Measurements from ENCODE around the gene HCFC2. TPM values are rescaled to one million over a fixed set of nuclear protein-coding genes. Genes with fewer than 3 reads are reported as not detected.

Gene HCFC2
- total RNA-seq, 4 donors from 2014 or later: 29.0 to 54.5 (median 36.1) TPM

DNA sequence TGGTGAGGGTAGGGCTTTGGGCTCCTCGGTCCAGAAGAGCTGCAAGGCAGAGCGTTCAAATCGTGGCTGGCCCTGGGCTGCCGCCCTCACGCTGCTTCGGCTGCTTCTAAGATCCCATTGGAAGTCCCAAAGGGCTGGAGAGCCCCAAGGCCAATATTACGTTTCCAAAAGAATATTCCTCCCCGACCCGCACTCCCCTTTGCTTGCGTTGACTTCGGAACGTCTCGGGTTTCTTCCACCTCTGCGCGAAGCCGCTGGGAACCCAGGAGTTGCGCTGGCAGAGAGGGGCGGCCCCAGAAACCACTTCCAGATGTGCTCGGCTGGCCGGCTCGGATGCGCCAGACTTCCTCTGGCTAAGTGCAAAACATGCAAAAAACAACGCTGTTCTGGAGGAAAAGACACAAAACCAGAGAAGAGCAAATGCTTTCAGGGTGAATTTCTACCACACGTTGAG is 14.4 kb upstream of the HCFC2 start, which contains the start of gene GLT8D2:
Gene GLT8D2, minus strand, starts transcription at position 285 of the 454 bp plus-strand sequence. CDS start 30,539 bp downstream, outside the sequence.
- peak; percentile 85 for ATAC-seq
- H3K36me3 ChIP-seq: no peaks in the 10 kb centered on the region
- H3K27ac ChIP-seq: peak within 1 kb of the TSS in 3 of 4 donors; percentile 80 to 82 (median 81)
- H3K4me1 ChIP-seq: peaks cover 0 to 51% (median 13%) of the 10 kb centered on the region in 3 donors
- WGBS, 2 donors (ENCODE audit: low coverage in 1 of 2): 0% methylated on average over 1 to 21 of the region's 24 CpGs
- H3K27me3 ChIP-seq: no peaks in the 10 kb centered on the region
- TF ChIP-seq EP300 (IDR thresholded peaks at IDR 0.05): no peak
- no peak for TF ChIP-seq POLR2A (IDR thresholded peaks at IDR 0.05)
- TF ChIP-seq POLR2AphosphoS5 (IDR thresholded peaks at IDR 0.05): no peak
- TF ChIP-seq, protein P1, sequence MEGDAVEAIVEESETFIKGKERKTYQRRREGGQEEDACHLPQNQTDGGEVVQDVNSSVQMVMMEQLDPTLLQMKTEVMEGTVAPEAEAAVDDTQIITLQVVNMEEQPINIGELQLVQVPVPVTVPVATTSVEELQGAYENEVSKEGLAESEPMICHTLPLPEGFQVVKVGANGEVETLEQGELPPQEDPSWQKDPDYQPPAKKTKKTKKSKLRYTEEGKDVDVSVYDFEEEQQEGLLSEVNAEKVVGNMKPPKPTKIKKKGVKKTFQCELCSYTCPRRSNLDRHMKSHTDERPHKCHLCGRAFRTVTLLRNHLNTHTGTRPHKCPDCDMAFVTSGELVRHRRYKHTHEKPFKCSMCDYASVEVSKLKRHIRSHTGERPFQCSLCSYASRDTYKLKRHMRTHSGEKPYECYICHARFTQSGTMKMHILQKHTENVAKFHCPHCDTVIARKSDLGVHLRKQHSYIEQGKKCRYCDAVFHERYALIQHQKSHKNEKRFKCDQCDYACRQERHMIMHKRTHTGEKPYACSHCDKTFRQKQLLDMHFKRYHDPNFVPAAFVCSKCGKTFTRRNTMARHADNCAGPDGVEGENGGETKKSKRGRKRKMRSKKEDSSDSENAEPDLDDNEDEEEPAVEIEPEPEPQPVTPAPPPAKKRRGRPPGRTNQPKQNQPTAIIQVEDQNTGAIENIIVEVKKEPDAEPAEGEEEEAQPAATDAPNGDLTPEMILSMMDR (IDR thresholded peaks at IDR 0.05): no peak
- peak within 1 kb of the TSS; percentile 28 to 54 for H3K4me3 ChIP-seq
- H3K9me3 ChIP-seq: no peaks in the 10 kb centered on the region

DNA sequence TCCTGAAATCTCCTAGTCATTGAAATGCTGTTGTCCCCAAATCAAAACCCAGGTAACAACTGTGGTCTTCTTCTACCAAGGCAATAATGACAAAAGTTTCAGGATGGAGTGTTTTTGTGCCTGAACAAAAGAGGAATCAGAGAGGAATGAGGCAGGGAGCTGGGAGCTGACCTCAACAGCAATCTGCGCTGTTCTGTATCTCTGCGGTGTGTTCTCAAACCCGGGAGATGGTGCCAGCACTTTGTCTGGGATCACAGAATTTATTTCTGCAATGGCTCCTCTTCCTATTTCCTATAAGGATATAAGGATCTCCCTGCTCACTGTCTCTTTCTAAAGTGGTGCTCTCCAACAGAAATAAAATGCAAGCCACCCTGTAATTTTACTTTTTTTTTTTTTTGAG is 13.9 kb upstream of the HCFC2 start:
- TF ChIP-seq, protein P1 (IDR thresholded peaks at IDR 0.05): no peak
- no peak for TF ChIP-seq EP300 (IDR thresholded peaks at IDR 0.05)
- no peaks in the 10 kb centered on the region for H3K9me3 ChIP-seq
- WGBS, 2 donors (ENCODE audit: low coverage in 1 of 2): 0 to 30% methylated on average over 3 of the region's 3 CpGs

DNA sequence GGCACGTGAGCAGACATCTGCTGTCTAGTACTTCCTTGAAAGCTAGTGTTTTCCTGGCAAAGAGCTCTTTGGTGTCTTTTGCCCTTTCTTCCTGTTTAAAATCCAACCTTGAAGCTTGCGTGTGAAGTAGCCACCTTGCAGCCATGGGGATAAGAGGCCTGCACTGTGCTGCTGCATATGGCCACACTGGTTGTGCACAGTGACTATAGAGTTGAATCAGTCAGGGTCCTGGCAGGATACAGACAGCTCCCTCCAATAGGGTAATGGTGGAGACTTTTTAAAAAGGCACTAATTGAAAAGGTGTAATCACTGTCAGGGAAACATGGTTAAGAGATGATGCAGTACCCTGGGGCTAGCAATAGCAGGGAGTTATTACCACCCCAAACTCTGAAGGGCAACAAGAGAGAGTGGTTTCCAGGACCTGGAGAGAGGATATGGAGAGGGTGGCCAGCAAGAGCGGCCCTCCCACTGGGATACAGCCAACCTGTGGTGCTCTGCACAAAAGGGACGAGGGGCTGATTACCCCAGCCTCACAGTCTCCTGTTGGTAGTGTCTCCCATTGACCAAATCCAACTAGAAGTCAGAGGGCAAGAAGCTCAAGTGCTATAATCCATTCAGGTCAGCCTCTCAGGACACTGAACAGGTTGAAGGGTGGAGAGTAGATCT is 9.5 kb upstream of the HCFC2 start:
- no peak overlapping the region for H3K4me3 ChIP-seq
- no peaks in the 10 kb centered on the region for H3K27me3 ChIP-seq
- H3K36me3 ChIP-seq: no peaks in the 10 kb centered on the region
- no peak for ATAC-seq
- TF ChIP-seq, protein P1 (IDR thresholded peaks at IDR 0.05): no peak
- TF ChIP-seq POLR2AphosphoS5 (IDR thresholded peaks at IDR 0.05) (no peak), POLR2A (IDR thresholded peaks at IDR 0.05) (no peak), EP300 (IDR thresholded peaks at IDR 0.05) (no peak)
- H3K27ac ChIP-seq: no peak overlapping the region
- H3K9me3 ChIP-seq: no peaks in the 10 kb centered on the region
- peaks cover 0 to 26% (median 10%) of the 10 kb centered on the region in 3 donors for H3K4me1 ChIP-seq
- 70 to 100% methylated on average over 2 to 4 of the region's 4 CpGs for whole genome bisulfite sequencing, 2 donors (ENCODE audit: low coverage in 1 of 2)

More for the DNA sequence above, 13.9 kb upstream of the HCFC2 start:
- H3K4me3 ChIP-seq: peak overlapping the region; percentile 28 to 54
- no peak for ATAC-seq
- peak overlapping the region in 3 of 4 donors; percentile 80 to 82 (median 81) for H3K27ac ChIP-seq
- no peaks in the 10 kb centered on the region for H3K27me3 ChIP-seq
- peaks cover 0 to 47% (median 9%) of the 10 kb centered on the region in 3 donors for H3K4me1 ChIP-seq
- no peaks in the 10 kb centered on the region for H3K36me3 ChIP-seq

DNA sequence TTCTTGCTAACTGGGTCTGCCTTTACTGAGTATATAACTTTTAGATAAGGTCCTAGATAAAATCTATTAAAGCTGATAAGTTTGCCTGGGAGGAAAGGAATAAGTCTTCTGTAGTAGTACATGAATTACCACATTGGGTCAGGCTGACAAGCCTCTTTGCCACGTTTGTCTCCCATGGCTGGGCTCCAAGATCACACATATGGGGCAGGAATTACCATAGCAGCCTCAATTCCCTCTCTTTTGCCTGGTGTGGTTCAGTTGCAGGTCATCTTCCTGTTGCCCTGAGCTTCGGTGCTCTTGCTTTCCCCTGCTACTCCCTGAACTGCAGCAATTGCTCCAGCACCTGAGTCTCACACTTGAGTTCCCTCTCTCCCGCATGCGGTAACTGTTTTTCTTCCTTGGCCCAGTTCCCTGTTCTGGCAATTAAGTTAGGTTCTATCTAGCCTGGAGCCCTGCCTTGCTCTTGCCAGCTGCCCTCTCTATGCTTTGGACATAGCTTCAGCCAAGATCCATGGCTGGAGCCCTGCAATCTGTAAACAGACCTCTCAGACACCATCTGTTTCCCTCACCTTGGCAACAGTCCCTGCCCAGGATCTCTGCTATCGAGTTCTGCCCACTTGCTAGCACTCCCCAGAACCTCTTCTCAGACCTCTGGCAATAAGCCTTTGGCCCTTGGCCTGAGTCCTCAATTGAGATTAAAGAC is 8.5 kb upstream of the HCFC2 start:
- ATAC-seq: peak; percentile 81

More for the DNA sequence above, 8.5 kb upstream of the HCFC2 start:
- H3K27ac ChIP-seq: peak overlapping the region in 3 of 4 donors; percentile 33 to 56 (median 45)
- no peaks in the 10 kb centered on the region for H3K9me3 ChIP-seq
- no peak overlapping the region for H3K4me3 ChIP-seq
- 7 to 15% methylated on average over 2 to 5 of the region's 5 CpGs for WGBS, 2 donors (ENCODE audit: low coverage in 1 of 2)
- TF ChIP-seq POLR2AphosphoS5 (IDR thresholded peaks at IDR 0.05): peak; percentile 69
- TF ChIP-seq, protein P1 (IDR thresholded peaks at IDR 0.05): no peak
- peaks cover 0 to 17% (median 10%) of the 10 kb centered on the region in 3 donors for H3K4me1 ChIP-seq
- H3K36me3 ChIP-seq: no peaks in the 10 kb centered on the region
- no peaks in the 10 kb centered on the region for H3K27me3 ChIP-seq
